ENCODE measurements around the gene HDLBP.
A peak's percentile ranks its signal among the peaks of the same experiment; 100 is the strongest.

HDLBP gene

DNA sequence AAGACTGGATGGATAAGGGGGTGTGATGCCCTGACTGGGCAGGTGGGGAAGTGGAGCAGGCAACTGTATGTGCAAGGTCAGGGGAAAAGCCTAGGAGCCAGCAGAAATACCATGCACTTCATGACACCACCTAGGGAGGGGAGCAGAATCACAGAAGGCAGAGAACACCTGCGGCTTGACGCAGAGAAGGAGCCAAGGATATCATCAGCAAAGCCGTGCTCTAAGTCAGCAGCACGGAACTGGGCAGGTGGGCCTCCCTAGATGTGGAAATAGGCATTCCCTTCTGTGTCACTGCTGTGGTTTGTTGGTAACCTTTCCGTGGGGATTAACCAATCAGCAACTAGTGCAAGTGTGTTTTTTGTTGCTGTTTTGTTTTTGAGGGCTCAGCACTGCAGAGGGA, 41.3 kb downstream of the HDLBP start:
- DNase-seq = no peak

DNA sequence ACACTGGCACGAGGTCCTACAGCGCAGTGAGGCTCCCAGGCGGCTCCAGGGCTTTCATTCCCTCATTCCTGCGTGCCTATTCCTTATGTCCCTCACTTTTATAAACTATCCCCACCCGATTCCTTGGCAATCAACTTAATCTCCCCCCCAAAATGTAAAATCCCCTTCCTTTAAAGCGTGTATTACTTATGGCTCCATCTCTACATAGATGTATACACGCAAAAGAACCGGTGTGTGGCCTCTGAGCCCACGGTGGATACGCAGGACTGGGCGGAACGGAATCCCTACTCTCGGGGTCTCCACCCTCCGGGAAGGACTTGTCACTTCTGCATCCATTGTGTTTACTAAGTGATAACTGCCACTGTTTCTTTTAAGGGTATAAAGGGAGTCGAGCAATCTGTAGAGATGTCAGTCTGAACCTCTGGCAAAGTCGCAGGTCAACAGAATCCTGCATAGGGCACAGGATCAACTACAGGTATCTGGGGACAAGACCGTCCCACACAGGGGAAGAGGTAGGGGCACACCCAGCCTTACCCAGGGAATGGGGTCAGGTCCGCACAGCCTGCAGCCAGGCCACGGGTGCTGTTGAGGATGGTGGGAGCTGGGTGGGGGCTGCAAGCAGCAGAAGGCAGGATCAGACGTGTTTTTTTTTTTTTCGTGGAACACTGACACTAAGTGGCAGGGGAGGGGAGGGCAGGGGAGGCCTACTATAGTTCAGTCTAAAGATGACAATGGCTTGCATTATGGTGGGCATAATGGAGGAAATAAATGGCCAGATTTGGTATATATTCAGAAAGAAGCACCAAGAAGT, 42.1 kb downstream of the HDLBP start:
- no peak for DNase-seq

DNA sequence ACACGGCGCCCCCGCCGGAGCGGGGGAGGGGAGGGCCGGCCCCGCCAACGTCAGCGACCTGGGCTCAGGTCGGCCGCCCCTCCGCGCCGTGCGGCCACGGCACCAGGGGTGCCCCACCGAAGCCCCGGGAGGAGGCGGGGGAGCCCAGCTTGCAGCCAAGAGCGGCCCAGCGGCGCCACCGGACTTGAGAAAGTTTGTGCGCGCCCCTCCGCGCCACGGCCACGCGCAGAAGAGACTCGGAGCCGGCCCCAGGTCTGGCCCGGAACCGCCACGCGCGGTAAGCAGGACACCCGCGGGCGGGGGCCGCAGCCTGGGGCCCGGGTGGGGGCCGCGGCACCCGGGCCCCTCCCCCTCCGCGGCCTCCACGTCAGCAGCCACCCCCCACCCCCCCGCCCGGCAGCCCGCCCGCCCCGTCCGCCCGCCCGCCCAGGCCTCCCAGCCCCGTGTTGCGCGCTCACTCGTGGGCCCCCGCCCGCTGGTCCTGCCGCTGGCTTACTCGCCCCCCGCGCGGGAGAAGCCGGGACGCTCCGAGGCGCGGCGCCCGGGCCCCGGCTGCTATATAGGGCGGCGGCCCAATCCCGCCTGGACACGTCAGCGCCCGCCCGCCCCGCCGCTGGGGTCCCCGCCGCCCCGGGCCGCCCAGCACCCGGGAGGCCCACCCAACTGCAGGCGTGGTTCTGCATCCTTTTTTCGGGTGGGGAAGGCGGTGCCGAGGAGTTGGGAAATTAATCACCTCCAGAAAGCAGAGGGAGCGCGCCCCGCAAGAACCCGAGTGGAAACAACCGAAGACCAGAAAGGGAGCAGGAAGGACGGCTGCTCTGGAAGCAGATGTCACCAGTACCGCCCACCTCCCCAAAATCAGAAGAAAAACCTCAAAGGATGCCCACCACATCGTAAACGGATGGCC, 42.9 kb downstream of the HDLBP start:
- DNase-seq = peak; percentile 18

DNA sequence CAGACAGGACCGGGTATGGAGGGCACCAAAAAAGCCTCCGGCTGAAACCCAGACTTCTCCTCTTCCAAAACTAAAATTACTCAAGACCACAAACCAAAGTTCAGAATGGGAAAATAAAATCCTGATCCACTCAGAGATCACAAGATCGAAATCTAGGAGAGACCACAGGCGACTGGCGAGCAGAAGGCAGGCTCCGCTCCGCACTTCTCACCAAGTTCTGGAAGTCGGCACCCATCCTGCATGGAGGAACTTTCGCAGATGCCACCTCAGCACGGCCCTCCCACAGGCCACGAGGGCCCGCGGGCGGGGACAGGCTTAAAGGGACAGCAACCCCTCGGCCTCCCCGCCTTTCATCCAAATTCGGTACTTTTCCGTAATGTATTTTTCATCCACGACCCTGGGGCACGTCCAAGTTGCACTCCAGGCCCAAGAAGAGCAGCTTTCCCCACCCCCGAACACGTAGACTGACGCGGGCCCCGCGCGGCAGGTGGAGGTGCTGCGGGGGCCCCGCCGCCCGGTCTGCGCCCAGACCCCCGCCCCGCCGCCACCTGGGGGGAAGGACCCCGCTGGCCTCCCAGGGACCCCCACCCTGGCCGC, 43.7 kb downstream of the HDLBP start:
- DNase-seq = peak; percentile 42

DNA sequence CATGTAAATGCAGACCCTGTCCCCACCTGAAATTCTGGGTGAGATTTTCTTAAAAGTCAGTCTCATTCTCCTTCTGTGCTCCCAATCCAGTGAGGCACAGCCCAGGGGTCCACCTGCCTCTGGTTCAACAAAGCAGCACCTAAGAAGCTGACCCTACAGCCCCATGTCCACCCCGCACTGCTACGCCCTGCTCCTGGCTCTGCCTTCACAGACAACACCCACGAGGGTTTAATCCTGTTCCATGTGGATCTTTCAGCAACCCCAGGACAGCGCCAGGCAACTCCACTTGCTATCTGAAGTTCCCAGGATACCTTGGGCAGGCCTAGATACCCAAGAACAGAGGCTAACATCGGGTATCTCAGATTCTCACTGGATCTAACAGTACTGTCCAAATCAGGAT, 44.9 kb downstream of the HDLBP start:
- DNase-seq = no peak

DNA sequence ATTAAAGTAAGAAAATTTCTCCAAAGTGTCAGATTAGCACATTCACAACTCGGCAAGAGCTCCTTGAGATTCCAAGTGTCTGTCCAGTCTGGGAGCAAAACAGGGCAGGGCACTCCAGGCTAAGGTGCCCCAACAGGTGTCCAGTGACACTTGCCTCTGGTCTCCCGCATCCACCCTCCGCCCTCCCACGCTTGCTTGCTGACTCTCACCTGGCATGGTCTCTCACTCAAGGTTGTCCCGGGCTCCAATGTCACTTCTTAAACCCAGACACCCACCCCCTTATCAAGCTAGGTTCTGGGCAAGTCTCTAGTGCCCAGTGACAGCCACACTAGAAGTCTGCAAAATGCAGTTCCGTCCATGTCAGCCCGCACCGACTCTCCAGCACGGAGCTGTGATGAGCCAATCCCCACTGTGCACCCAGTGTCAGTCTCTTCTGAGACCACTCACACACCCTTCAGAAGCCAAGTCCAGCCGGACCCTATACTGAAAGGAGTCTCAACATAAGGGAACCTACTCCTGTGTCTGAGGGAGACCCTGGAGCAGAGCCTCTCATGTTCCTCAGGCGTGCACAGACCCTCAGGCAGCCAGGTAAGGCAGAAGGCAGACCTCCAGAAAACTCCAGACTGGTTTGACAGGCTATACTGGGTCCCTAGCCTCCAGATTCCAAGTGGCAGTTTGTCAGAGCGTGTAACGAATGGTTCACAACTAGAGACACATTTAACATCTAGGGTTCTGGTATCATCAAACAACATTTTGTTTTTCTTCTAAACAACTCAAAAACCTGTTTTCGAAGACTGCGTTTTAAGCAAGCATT, 45.6 kb downstream of the HDLBP start:
- DNase-seq = no peak

DNA sequence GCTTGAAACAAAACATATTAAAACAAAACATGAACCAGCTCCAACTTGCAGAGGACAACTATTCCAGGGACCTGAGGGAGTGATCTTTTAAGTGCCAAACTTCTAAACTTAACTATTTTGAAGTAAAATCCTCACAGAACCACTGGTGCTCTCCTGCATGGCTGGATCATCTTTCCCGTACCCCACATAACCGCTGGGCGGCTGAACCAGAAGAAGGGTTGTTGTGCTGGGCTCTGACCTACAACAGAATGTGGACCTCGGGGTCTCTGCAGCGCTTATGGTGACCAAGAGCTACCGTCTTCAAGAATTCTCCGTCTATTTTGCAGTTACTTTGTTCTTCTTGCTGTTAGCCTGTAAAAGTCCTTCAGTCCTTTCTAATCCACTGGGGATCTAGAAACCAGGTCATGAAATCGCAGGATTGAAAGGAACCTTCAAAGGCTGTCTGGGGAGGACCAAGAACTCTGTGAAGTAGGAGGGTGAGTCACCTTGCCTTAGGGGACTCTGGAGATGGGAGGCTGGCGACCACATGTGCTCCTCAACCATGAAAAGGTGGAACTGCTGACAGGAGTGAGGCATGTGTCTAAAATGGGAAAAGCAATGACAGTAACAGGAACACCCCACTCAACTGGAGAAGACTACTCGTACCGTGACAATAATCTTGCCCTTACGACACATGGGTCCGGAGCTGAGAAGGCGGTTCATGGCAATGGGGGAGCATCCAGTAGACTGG, 46.6 kb downstream of the HDLBP start:
- DNase-seq = no peak

DNA sequence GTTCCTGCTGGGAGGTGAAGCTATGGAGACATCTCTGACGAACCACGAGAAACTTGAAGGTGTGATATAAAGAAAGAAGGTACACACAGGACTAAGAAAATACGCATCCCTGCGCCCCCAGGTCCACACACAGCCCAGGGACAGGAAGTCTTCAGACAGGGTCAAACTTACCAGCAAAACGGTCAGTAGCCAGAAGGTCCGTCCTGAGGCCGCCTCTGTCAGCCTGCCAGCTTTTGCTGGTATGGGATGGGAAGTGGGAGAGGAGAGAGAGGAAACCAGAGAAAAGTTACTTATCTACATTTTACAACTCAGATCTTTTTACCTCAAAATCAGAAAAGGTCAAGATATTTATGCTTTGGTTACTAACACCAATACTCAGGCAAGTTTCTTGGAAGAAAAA, 47.2 kb downstream of the HDLBP start:
- DNase-seq = no peak

DNA sequence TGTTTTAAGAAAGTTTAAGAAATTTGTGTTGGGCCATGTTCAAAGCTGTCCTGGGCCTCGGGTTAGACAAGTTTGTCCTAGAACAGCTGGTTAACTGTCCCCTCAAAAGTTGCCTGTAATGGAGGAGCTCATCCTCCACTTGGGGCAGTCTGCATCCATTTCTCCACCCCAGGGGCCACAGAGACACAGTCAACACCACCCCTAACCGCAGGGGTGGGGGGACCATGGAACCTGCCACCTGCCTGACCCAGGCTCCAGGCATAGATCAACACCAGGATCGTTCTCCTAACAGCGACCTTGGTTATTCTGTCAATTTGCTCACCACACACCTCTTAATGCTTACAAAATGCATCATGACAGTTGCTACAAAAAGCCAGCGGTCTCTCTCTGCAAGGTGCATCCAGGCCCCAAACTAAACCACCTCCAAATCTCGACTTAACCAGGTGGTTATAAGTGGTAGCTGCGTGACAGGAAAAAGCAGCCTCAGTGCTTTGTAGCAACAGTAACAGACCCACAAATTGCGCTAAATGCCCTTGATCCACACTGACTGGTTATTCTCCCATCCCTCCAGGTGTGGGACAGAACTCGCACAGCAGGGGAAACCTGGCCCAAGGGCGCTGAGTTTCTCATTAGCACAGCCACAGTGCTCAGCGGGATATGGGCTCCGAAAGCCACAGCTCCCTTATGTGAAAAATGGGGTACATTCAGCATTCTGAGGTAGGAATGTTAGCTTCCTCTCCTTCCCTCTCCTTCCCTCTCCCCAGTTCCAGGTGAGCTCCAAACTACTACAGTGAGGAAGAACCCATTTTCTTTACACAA, 48.0 kb downstream of the HDLBP start:
- DNase-seq = no peak

DNA sequence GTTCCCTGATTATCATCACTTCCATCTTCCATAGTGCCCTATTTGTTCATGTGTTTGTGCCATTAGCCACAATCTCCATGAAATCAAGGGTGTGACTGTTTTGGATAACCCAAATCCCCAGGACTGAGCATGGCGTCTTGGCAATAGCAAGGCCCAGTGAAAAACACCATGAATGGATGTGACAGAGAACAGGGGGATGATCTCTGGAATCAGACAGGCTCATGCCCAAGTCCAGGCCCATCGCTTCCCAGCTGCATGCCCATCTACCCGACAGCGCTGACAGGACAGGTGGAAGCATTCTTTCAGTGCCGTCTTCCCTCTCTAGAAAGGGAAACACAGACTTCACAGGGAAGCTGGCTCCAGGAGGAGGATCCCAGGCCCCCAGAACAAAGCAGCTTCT, 50.0 kb downstream of the HDLBP start:
- no peak for DNase-seq

DNA sequence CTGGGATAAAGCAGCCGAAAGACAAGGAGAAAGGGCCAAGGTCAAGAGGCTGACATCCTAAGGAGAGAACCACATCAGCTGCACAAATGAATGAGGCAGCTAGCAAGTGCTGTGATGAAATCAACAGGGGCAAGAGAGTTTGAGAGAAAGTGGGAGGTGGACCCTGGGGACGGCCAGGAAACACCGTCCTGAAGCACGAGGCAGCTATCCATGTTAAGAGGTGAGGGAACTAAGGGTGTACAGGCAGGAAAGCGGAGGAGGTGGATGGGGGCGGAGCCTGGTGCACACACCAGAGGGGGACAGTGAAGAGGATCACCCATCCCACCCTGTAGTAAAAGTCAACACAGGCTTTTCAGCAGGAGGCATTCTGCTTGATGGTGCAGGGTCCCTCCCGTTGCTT, 52.4 kb downstream of the HDLBP start:
- no peak for DNase-seq

DNA sequence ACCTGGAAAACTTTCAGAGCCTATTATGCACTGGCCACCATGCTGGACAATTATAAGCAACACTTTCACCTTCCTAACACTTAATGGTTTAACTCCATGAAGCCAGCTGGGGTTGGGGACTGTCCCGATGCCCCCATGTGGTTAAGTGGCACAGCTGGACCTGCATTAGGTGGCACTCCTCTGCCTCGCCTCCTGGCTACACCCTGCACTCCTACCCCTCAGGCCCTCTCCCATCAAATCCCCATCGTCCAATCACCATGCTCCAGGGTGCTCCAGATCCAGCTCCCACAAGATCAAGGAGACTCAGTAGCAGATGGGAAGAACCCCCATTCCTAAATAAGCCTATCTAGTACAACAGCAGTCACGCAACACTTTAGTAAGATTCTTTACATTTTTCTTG, 53.8 kb downstream of the HDLBP start:
- no peak for DNase-seq

DNA sequence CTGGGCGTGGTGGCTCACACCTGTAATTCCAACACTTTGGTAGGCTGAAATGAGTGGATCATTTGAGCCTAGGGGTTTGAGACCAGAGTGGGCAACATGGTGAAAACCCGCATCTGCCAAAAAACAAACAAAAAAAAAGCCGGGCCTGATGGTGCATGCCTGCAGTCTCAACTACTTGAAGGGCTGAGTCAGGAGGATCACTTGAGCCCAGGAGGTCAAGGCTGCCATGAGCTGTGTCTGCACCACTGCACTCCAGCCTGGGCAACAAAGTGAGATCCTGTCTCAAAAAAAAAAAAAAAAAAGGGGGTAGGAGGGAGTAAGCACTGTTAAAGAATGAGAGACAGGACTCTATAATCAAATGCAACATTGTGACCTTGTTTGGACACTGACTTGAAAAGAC, 54.6 kb downstream of the HDLBP start:
- no peak for DNase-seq

DNA sequence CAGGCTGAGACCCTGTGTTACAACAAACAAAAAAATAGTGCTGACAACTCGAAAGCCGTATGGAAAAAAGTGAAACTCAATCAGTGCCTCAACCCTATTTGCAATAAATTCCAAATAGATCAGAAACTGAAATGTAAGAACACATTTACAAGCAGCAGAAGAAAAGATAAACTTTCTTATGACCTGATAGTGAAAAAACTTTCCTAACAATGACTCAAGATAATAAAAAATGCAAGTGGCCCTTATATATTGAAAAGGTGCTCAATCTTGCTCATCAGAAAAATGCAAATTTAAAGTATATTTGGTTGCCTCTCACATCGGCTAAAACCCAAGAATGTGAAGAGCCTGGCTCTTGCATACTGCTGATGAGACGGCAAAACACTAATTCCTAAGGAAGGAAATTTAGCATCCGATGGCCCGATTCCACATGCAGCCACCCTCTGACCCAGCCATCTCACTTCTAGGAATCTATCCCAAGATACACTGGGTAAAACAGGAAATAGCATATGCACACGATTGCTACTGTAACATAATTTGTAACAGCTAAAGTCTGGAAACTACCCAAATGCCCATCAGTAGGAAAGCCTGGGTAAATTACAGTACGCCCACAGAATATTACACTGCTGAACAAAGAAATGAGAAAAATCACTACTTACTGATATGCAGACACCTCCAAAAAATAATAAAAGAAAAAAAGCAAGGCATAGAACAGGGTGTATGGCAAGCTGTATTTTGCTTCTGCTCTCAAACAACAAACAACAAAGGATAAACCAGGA, 56.8 kb downstream of the HDLBP start:
- no peak for DNase-seq

DNA sequence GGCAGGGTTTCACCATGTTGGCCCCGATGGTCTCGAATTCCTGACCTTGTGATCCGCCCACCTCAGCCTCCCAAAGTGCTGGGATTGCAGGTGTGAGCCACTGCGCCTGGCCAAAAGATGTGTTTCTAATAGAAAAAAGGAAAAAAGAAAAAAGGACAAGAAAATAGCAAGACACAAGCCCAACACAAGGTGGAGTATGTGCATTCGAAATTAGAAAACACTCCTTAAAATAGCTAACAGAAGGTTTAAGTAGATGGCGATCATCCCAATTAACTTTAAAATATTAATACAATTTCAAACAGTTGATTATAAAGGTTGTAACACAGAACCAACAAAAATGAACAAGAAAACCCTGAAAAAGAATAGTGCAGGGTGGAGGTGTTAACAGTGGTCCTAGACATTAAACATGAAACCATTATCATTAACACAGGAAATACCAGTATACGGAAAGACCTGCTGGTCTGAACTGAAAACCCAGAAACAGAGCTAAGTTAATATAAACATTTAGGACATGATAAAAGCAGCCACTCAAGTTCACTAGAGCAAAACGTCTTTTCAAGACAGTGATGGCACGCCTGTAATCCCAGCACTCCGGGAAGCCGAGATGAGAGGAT, 57.9 kb downstream of the HDLBP start:
- DNase-seq = no peak

DNA sequence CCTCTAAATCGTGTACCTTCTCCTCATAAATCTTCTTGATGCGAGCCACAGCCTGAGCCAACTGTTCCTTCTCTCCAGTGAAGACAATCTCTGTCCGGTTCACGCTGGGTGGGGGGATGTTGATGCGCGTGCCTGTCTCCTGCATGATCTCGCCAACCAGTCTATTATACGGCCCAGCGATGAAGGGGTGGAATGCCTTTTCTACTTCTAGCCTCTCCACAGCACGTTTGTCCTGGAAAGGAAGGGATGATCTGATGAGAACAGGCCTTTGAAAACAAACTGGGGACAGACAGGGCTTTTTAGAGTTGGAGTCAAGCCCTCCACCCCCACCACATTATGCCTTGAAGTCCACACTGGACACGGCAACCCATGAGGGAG, 59.3 kb downstream of the HDLBP start:
- no peak for DNase-seq

DNA sequence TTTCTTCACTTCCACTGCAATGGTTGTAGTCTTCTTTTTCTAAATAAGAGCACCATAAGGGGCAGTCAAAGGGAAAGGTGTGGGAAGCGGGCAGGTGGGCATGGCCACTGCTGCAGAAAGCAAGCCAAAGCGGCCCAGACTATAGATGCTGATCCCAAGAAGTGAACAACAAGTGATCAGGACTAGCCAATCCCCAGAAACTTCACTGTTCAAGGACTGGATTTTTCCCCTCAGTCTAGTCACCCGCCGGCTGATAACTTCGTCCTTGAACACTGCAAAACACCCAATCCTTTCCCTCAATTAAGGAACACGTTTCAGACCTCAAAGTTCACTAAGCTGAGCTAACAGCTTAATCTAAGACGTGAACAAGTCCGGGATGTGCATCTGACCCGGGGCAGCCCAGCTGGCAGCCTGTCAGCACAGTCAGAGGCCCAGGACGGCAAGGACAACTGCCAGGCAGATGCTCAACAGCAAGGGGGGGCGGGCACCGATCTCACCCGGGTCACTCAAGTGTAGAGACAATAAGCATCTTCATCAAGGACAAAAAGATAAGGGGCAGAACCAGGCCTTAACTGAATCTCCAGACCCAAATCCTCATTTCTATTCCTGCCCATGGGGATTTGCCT, 59.8 kb downstream of the HDLBP start:
- DNase-seq = no peak

DNA sequence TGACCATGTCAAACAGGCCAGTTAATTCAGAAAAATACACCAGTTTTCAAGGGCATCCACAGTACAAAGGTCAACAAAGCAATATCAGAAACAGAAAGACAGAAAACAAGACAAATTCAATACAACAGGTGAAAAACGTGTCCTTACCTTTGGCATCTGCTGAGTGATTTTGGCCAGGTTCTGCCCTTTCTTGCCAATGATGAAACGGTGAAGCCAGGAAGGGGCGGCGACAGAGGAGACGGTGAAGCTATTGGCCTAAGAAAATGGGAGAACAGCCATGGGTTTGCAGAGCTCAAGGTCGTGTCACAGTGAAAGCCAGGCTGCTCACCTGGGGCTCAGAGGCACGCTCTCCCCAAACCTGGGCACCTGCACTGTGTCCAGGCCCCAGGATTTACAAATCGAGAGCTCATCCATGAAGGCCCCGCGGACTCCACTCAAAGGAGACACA, 60.5 kb downstream of the HDLBP start:
- DNase-seq = no peak

DNA sequence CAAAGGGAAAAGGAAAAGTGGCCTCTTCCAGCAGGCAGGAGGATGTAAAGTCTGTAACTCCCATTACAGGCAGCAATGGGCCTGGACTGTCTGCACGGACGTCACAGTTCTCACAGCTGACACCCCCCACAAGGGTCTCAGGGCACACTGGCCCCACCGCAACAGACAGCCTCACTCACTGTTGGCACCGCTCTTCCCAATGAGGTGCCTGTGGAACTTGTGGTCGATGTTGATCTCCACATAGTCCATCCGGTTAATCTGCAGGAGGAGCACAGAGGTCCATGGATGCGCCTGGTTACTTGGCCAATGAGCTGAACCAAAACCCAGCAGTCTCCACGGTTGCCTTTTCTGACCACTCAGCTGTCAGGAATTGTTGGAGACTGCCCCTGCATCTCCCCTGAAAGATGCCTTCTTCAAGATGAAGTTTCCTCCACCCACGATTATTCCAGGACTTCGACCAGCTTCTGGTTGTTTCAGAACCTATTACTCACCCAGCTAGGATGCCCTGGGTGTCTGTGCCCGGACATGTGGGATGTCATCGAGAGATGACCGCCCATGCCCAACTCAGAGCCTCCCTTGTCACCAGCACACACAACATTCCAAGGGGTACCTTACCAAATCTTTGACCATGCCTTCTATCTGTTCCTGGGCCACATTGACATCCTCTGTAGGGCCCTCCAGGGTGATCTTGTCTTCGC, 62.5 kb downstream of the HDLBP start:
- DNase-seq = no peak

All from activated effector memory CD4-positive, alpha-beta T cell treated with Interleukin-2 at 50 U/mL for 16 hours (primary cell).